Mammary microvascular endothelial cell (primary cell): ENCODE data around the gene ECD. TPM values are rescaled to one million over a fixed set of nuclear protein-coding genes. Genes with fewer than 3 reads are reported as not detected.

Experiments
- total RNA-seq: library from RNA; depleted of rRNA; stranded (reverse); fragments of >200 nt; gene quantifications from 2 replicates; pipeline ENCODE4 v1.2.3, GENCODE V29; 2015

The ECD gene
- 30.6 and 36.9 TPM in 2 replicates for total RNA-seq

DNA sequence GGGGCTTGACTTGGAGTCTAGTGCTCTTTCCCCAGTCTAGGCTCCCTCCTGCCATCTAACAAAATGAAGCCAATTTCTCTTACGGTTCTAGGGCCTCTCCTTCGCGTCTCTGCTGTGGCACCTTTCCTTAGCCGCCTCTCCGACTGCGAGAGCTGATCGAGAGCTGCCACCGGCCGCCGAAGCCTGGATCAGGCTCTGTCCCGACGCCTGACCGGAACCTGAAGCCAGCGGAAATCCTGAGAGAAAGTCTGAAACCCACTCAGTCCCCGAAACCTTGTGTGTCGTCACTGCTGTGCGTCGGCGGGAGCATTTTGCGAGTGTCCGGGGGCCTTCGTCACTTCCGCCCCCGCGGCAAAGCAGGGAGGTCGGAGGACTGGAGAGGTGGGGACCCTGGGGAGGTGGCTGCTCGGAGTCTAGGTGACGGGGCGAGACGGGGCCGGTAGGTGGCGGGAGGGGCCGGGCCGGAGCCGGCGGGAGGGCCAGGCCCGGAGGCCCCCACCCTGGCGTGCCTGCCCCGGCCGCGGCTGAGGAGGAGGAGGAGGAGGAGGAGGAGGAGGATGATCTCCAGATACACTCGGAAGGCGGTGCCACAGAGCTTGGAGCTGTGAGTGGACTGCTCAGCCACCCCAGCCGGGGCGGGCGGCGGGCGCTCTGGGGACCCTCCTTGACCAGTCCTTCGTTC is at the start of gene ECD, which contains the start of gene FAM149B1:
TSS of gene ECD (minus strand) at position 226 of the 682 bp plus-strand sequence. CDS start 4,071 bp downstream, outside the sequence.
TSS of gene FAM149B1 (plus strand) at position 337 of the 682 bp plus-strand sequence. CDS start at position 558, 221 bp downstream.

GRCh38 chr10:73110345-73110849 is 57.4 kb downstream of the ECD start, which contains the start of gene NUDT13:
Gene NUDT13 (plus strand): TSS chr10:73110455. CDS start chr10:73114366, 3,911 bp downstream.

GRCh38 chr10:73096449-73097304 is 71.1 kb downstream of the ECD start, which contains the start of gene P4HA1:
Gene P4HA1 (minus strand): TSS chr10:73096866. CDS start chr10:73074883, 21,983 bp downstream.

Other genes starting within 250 kb of the ECD start
- not detected in 2 replicates for gene PLA2G12B, start 213.2 kb downstream of the ECD start, total RNA-seq
- 27.5 and 30.8 TPM in 2 replicates for gene P4HA1, start 71.1 kb downstream of the ECD start, total RNA-seq
- 1.1 and 1.7 TPM in 2 replicates for gene NUDT13, start 57.6 kb downstream of the ECD start, total RNA-seq
- gene FAM149B1, start 111 bp upstream of the ECD start, total RNA-seq = 6.9 and 10.0 TPM in 2 replicates
- 54.2 and 58.6 TPM in 2 replicates for gene DNAJC9, start 79.2 kb upstream of the ECD start, total RNA-seq
- gene MRPS16, start 84.6 kb upstream of the ECD start, total RNA-seq = 58.8 and 64.5 TPM in 2 replicates
- 0.05 and 0.13 TPM in 2 replicates for gene CFAP70, start 190.9 kb upstream of the ECD start, total RNA-seq
- gene ANXA7, start 246.1 kb upstream of the ECD start, total RNA-seq = 110 and 111 TPM in 2 replicates